HepG2 (cell line): Measurements from ENCODE around the gene ZFX. TPM values are rescaled to one million over a fixed set of nuclear protein-coding genes. Genes with fewer than 3 reads are reported as not detected.

Experiments used
- ATAC-seq: fragments of 200-7000 bp; cut with Tn5 transposase; 3 replicates; pipeline ENCODE4 v1.9.1; 2020; ENCODE audit warnings: mild to moderate bottlenecking, moderate library complexity
- BruUV-seq: library from RNA; stranded (reverse); fragments of 400-500 nt; replicated peaks from 2 replicates; lab custom pipeline; 2021; lab: Mats Ljungman, UMichigan
- CTCF ChIA-PET: fragments of 300-600 bp; formaldehyde crosslinking; extraction: SDS; loops from one replicate; lab custom pipeline; 2021; ENCODE audit warnings: low total read pairs, inconsistent platforms, low intra/inter-chr PET ratio; lab: Yijun Ruan, JAX
- POLR2A ChIA-PET: fragments of 350-600 bp; sonication (Branson Sonifier 250); formaldehyde crosslinking; loops from one replicate; lab custom pipeline; 2020; ENCODE audit warnings: antibody characterized with exemption, inconsistent platforms; lab: Yijun Ruan, JAX
- DNase-seq: peaks from one replicate; pipeline ENCODE4 v3.0.0-alpha.2; 2015; ENCODE audit warnings: low spot score
- FAIRE-seq: peaks from 3 replicates; lab custom pipeline; 2011; peaks lifted over from hg19 to GRCh38; lab: Jason Lieb, UNC
- H2AFZ ChIP-seq: one replicate; pipeline ENCODE4 v1.6.1; 2011; ENCODE audit warnings: low read length, inconsistent platforms
- H3K27ac ChIP-seq: fragments of 300-600 bp; 3 replicates; pipeline ENCODE4 v1.8.0; 2011; ENCODE audit warnings: mixed run types, mild to moderate bottlenecking, mixed read lengths, low read length, inconsistent platforms; ENCODE audit not compliant: insufficient read depth; ENCODE audit errors: extremely low read length
- H3K27me3 ChIP-seq, 2 experiments: fragments of 200-600 bp in 1 of 2; 2 replicates in 1 of 2; 3 replicates in 1 of 2; pipeline versions ENCODE4 v1.6.0 to v1.8.0; 2011; ENCODE audit warnings: low read length in 2 of 2, mild to moderate bottlenecking in 2 of 2, moderate library complexity in 2 of 2, inconsistent platforms in 1 of 2; ENCODE audit not compliant: insufficient read depth in 2 of 2, control insufficient read depth in 1 of 2
- H3K36me3 ChIP-seq, 2 experiments: fragments of 200-600 bp in 1 of 2; replicated peaks in 1 of 2; 2 replicates in 1 of 2; 3 replicates in 1 of 2; pipeline versions ENCODE4 v1.5.1 to v1.8.0; 2011; ENCODE audit warnings: low read length in 2 of 2, inconsistent platforms in 1 of 2; ENCODE audit not compliant: insufficient read depth in 2 of 2, control insufficient read depth in 1 of 2
- H3K4me1 ChIP-seq: 2 replicates; pipeline ENCODE4 v1.5.1; 2012; ENCODE audit warnings: low read length, inconsistent platforms; ENCODE audit not compliant: insufficient read depth
- H3K4me2 ChIP-seq: 2 replicates; pipeline ENCODE4 v1.6.0; 2011; ENCODE audit warnings: low read depth, low read length, inconsistent platforms
- H3K4me3 ChIP-seq, 3 experiments: fragments of 200-600 bp in 1 of 3; sonication (generic), shearing (Covaris generic) in 1 of 3; replicated peaks in 1 of 3; 2 replicates each; pipeline ENCODE4 v1.5.1; 2011 to 2016; ENCODE audit warnings: low read length in 3 of 3, inconsistent platforms in 2 of 3, low read depth in 2 of 3, mild to moderate bottlenecking in 2 of 3, control low read depth in 1 of 3, mixed read lengths in 1 of 3; ENCODE audit not compliant: insufficient read depth in 1 of 3
- H3K79me2 ChIP-seq: one replicate; pipeline ENCODE4 v1.6.1; 2011; ENCODE audit warnings: low read length, inconsistent platforms; ENCODE audit not compliant: insufficient read depth
- H3K9ac ChIP-seq: 2 replicates; pipeline ENCODE4 v1.6.0; 2011; ENCODE audit warnings: mild to moderate bottlenecking, low read depth, low read length, inconsistent platforms; ENCODE audit not compliant: insufficient read depth
- H3K9me3 ChIP-seq: 2 replicates; pipeline ENCODE4 v1.5.1; 2012; ENCODE audit warnings: mild to moderate bottlenecking, low read length
- H4K20me1 ChIP-seq: 2 replicates; pipeline ENCODE4 v1.6.0; 2011; ENCODE audit warnings: inconsistent platforms, mild to moderate bottlenecking, low read length, moderate library complexity; ENCODE audit not compliant: insufficient read depth
- GPN1 ChIP-seq: sonication (generic); formaldehyde crosslinking; IDR thresholded peaks from 2 replicates; pipeline ENCODE4 v1.5.1; 2020; ENCODE audit warnings: missing genetic modification reagents, borderline replicate concordance
- HHEX ChIP-seq: IDR thresholded peaks from 2 replicates; pipeline ENCODE4 v1.6.1; 2016; ENCODE audit warnings: control low read depth
- PAF1 ChIP-seq: IDR thresholded peaks from 2 replicates; pipeline ENCODE4 v1.6.1; 2016; ENCODE audit warnings: missing genetic modification reagents, missing compliant biosample characterization
- ZNF737 ChIP-seq: sonication (generic); formaldehyde crosslinking; IDR thresholded peaks from 2 replicates; pipeline ENCODE4 v1.5.0; 2020; ENCODE audit warnings: missing genetic modification reagents, mild to moderate bottlenecking, borderline replicate concordance
- WGBS: methylation state at CpG from one replicate; pipeline ENCODE4 v1.1.6; 2017; ENCODE audit warnings: low lambda C conversion rate; 5-methylcytosine and 5-hydroxymethylcytosine counted together
- in situ Hi-C: cut with HindIII; loops from 2 replicates; pipeline ENCODE4 v1.10.0; 2017; ENCODE audit warnings: low pct_unique_long_range_greater_than_20kb; ENCODE audit not compliant: extremely low pct_ligation_motif_present
- intact Hi-C: fragments of 100-400 bp; cut with micrococcal nuclease; formaldehyde crosslinking; loops from one replicate; pipeline ENCODE4 v1.10.0; 2022; ENCODE audit not compliant: unreplicated experiment
- polyA plus RNA-seq, 8 experiments: library from polyadenylated mRNA; depleted of rRNA in 3 of 8; stranded (reverse) in 7 of 8; unstranded in 1 of 8; fragments of >200 nt; fragmentation: Illumina TruSeq in 4 of 8; extraction: Trizol in 4 of 8; gene quantifications; 2 replicates each; pipeline versions ENCODE4 v1.2.1 to v1.2.3, GENCODE V29; 2011 to 2016; ENCODE audit warnings: low read depth in 4 of 8, missing spikeins in 1 of 8, mixed read lengths in 1 of 8; ENCODE audit not compliant: insufficient read depth in 1 of 8
- total RNA-seq, 5 experiments: library from RNA; depleted of rRNA; stranded (reverse); fragments of >200 nt; fragmentation: Illumina TruSeq; extraction: Trizol; gene quantifications; 2 replicates each; pipeline ENCODE4 v1.2.3, GENCODE V29; 2016; ENCODE audit warnings: low read depth in 1 of 5
- TF ChIP-seq, protein P1 (sequence below): sonication (generic); formaldehyde crosslinking; IDR thresholded peaks from 2 replicates; pipeline ENCODE4 v1.4.0; 2020; ENCODE audit warnings: missing genetic modification reagents, borderline replicate concordance

ZFX gene
- total and polyA plus RNA-seq, 2 of the 13 experiments (the other 11 are each of a cell fraction or from before 2014, with no cell fraction given): 13.8 to 37.3 TPM

- no peak for TF ChIP-seq GPN1 (CRISPR knock-in tag)
Observed at GRCh38 chrX:24210190-24210589, 60.7 kb downstream of the ZFX start (continued).

DNA sequence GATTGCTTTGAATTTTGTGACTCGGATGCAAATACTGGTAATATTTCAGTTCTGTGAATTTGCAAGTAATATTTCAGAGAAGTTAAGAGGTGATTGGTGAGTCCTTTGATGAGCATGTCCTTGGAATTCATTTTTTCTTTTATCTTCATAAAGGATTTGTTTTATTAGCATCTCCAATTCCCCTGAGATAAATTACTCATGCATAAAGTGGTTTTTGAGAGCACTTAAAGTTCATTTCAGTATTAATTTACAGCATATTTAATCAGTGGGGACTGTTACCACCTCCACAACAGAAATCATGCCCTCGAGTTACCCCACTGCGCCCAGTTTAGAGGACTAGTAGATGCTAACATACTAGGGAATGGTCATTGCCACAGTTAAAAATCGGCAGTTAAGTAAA lies 65.0 kb downstream of the ZFX start:
- no peak overlapping the region for H3K4me2 ChIP-seq

More for the DNA sequence above, 65.0 kb downstream of the ZFX start:
- H3K4me3 ChIP-seq: no peak overlapping the region
- TF ChIP-seq, protein P1, sequence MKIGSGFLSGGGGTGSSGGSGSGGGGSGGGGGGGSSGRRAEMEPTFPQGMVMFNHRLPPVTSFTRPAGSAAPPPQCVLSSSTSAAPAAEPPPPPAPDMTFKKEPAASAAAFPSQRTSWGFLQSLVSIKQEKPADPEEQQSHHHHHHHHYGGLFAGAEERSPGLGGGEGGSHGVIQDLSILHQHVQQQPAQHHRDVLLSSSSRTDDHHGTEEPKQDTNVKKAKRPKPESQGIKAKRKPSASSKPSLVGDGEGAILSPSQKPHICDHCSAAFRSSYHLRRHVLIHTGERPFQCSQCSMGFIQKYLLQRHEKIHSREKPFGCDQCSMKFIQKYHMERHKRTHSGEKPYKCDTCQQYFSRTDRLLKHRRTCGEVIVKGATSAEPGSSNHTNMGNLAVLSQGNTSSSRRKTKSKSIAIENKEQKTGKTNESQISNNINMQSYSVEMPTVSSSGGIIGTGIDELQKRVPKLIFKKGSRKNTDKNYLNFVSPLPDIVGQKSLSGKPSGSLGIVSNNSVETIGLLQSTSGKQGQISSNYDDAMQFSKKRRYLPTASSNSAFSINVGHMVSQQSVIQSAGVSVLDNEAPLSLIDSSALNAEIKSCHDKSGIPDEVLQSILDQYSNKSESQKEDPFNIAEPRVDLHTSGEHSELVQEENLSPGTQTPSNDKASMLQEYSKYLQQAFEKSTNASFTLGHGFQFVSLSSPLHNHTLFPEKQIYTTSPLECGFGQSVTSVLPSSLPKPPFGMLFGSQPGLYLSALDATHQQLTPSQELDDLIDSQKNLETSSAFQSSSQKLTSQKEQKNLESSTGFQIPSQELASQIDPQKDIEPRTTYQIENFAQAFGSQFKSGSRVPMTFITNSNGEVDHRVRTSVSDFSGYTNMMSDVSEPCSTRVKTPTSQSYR (CRISPR knock-in tag): no peak
- 0 out of 2 replicates have a peak, but pooled peaks have one; percentile 21 for TF ChIP-seq PAF1 (CRISPR knock-in tag)
- TF ChIP-seq ZNF737: no peak
- no peak for TF ChIP-seq HHEX (CRISPR knock-in tag)
- peaks cover 3 to 15% of the 10 kb centered on the region in 2 experiments; a peak in 3 of 5 replicates for H3K36me3 ChIP-seq
- H2AFZ ChIP-seq: no peak overlapping the region
- H3K27ac ChIP-seq: no peak overlapping the region
- in situ Hi-C loops: no loop called here
- H3K4me1 ChIP-seq: peaks cover 22% of the 10 kb centered on the region
- no TSS peak for BruUV-seq
- ATAC-seq: no peak
- DNase-seq: no peak
- H3K27me3 ChIP-seq: no peaks in the 10 kb centered on the region
- H3K9me3 ChIP-seq: no peaks in the 10 kb centered on the region
- intact Hi-C loops: no loop called here
- ChIA-PET POLR2A (no interaction called here), CTCF (no interaction called here)
- H3K79me2 ChIP-seq: no peaks in the 10 kb centered on the region
- 92% methylated on average over 4 of the region's 4 CpGs for WGBS
- H4K20me1 ChIP-seq: no peaks in the 10 kb centered on the region
- no peak for FAIRE-seq
- H3K9ac ChIP-seq: no peak overlapping the region
